NCI-H2081 (cell line): ENCODE data around the gene SULT1A1.
"Not testable (repeated sequence)": the region's sequence is repeated elsewhere in the genome, so short reads cannot be mapped to it uniquely, and the experiment has no call there.

ENCODE experiments used
- DNase-seq, 2 experiments: peaks; one replicate each; lab custom pipeline; 2025; lab: John Stamatoyannopoulos, UW

SULT1A1 gene

GRCh38 chr16:28590384-28591340 is 19.2 kb downstream of the SULT1A1 start:
- no peak for DNase-seq

GRCh38 chr16:28589930-28590329 is 19.9 kb downstream of the SULT1A1 start:
- no peak for DNase-seq

DNA sequence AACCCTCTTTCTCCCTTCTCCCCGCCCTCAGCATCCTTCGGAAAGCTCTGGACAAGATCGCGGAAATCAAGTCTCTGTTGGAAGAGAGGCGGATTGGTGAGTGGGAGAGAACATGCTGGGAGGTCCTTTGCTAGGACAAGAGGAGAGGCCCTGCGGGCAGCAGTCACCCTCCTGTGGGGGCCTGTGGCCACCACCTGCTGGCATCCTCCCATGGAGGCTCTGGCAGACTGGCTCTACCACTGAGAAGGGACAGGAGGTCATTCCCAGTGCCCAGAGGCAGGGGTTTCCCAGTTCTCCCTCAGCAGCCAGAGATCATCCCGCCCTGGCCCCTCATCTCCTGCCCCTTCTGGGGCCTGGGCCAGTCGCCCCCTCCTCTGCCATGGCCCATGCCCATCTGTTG is 20.8 kb downstream of the SULT1A1 start:
- DNase-seq = no peak

- no peak for DNase-seq
Measured at GRCh38 chr16:28587386-28587785, 22.5 kb downstream of the SULT1A1 start.

DNA sequence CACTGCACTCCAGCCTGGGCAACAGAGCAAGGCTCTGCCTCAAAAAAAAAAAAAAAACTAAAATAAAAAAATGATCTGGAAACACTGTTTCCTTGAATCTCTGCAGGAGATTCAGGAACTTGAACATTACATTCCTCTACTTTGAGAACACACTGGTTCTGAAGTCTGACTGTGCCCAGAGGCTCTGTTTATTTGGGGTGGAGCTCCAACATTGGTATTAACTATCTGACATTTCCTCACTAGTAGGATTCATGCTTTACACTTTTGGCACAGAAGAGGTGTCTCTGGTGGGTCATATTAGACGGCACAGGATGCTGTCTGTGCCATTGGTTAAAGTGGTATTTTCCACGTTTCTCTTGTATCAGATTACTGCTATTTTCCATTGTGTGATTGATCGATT is 23.4 kb downstream of the SULT1A1 start:
- no peak for DNase-seq

DNA sequence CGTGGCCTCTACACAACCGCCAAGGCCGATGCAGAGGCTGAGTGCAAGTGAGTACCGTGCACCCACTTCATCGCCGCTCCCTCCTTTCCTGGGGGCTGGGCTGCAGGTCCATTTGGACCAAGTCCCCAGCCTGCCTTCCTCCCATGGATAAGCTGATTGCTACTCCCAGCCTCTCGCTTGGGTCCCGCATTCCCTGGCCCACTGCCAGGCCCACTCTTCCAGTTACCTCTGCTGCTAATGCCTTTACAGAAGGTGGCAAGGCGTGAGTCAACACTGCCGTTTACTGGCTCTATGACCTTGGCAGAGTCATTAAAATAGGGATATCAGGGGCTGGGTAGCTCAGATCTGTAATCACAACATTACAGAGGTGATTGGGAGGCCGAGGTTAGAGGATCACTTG is 24.2 kb downstream of the SULT1A1 start:
- DNase-seq = no peak

DNA sequence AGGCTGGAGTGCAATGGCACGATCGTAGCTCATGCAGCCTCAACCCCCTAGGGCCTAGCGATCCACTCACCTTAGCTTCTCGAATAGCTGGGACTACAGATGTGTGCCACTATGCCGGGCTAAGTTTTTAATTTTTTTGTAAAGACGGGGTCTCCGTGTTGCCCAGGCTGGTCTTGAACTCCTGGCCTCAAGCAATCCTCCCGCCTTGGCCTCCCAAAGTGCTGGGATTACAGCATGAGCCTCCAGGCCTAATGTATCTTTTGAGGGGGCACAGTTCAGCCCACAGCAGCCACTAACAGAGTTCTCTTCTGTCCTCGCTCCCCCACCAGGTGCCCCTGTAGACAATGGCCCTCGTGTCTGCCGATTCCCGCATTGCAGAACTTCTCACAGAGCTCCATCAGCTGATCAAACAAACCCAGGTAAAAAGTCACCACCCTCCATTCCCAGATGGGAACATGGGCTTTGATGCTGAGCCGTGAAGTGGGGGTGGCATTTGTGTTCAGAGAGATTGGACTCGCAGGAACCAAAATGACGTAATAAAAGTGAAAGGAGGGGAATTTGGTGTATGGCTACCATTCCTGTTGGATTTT is 29.0 kb downstream of the SULT1A1 start:
- no peak for DNase-seq

DNA sequence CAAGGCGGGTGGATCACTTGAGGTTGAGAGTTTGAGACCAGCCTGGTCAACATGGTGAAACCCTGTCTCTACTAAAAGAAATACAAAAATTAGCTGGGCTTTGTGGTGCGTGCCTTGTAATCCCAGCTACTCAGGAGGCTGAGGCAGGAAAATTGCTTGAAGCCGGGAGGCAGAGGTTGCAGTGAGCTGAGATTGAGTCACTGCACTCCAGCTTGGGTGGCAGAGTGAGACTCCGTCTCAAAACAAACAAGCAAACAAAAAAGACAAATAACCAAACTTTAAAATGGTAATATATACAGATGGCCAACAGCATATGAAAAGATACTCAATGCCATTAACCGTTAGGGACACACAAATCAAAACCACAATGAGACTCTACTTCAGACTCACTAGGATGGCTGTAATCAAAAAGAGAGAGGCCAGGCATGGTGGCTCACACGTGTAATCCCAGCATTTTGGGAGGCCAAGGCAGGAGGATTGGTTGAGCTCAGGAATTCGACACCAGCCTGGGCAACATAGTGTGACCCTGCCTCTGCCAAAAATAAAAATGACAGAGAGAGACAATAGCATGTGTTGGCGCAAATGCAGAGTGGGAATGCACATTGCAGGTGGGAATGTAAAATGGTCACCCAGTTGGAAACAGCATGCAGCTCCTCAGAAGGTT is 34.3 kb downstream of the SULT1A1 start:
- no peak for DNase-seq

DNA sequence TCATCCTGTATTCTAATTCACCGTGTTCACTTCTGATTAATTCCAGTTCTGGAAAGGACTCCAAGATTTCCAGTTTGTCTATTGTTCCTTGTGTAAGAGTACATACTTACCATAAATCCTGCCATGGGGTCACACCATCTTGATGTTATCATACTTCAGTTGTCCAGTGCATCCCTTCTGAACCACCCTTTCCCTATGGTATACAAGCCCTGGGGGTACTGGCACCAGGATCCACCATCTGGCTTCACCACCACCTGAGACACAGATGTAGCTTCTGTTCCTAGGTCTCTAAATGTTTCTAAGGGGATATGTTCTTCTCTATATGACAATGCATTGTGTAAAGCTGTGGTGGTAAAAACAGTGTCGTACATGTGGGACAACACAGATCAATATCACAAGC is 34.9 kb downstream of the SULT1A1 start:
- DNase-seq = no peak

- no peak for DNase-seq
Measured at GRCh38 chr16:28573738-28574718, 35.8 kb downstream of the SULT1A1 start.

- no peak for DNase-seq
Measured at GRCh38 chr16:28572696-28573510, 36.9 kb downstream of the SULT1A1 start.

GRCh38 chr16:28569968-28570752 is 39.7 kb downstream of the SULT1A1 start:
- no peak for DNase-seq

- no peak for DNase-seq
Measured at GRCh38 chr16:28569021-28569420, 40.8 kb downstream of the SULT1A1 start.

GRCh38 chr16:28567292-28567691 is 42.6 kb downstream of the SULT1A1 start:
- DNase-seq = no peak

- not testable (repeated sequence) for DNase-seq
Measured at GRCh38 chr16:28566233-28566925, 43.5 kb downstream of the SULT1A1 start.

DNA sequence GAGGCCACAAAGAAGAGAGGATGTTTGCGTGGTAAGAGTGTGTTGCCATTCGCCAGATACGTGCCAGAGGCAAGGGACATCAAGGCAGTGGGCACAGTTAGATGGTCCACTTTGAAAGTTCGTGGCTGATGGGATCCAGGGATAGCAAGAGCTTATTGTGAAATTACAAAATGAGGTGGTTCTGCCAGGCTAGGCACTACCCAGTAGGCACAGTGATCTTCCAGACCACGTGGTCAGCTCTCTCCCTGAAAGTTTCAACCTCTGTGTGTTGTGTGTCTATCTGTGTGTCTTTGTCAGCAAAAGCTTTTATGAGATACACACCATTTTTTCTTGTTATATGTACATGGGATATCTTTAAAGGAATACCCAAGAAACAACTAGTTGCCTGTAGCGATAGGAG is 46.6 kb downstream of the SULT1A1 start:
- no peak for DNase-seq

DNA sequence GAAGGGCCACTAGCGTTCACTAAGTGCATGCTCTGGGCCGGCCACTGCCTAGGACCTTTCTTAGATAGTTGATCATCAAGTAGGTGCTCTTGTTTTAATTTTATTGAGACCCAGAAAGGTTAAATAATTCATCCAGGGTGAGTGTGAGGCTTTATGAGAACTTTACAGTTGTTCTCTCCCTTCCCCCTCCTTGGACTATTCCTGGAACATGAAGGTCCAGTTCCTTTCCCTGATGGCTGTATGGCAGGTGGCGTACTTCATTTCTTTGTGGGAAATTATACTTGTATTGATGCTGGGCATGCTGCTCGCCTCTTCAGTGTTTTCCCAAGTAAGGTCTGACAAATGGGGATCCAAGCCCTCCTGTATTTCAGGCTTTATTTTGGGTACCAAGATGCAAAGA is 47.6 kb downstream of the SULT1A1 start:
- no peak for DNase-seq

- DNase-seq = no peak
Measured at GRCh38 chr16:28561557-28562187, 48.2 kb downstream of the SULT1A1 start.

GRCh38 chr16:28558456-28558855 is 51.4 kb downstream of the SULT1A1 start:
- DNase-seq = no peak
